SU-DHL-6 (cell line): ENCODE measurements around the gene TRAPPC5.

Experiments
- H2AFZ ChIP-seq: fragments of 200-600 bp; sonication (generic); 2 replicates; pipeline ENCODE4 v1.6.1; 2014; ENCODE audit warnings: low read depth, mild to moderate bottlenecking, moderate library complexity, mixed read lengths, antibody characterized with exemption, low read length; ENCODE audit not compliant: severe bottlenecking
- H3F3A ChIP-seq: fragments of 200-600 bp; shearing (Covaris generic); 2 replicates; pipeline ENCODE4 v1.6.0; 2016; ENCODE audit warnings: antibody characterized with exemption, mild to moderate bottlenecking; ENCODE audit not compliant: insufficient read depth
- H3K27ac ChIP-seq: fragments of 200-600 bp; sonication (generic); 2 replicates; pipeline ENCODE4 v1.5.1; 2016; ENCODE audit warnings: low read depth, mild to moderate bottlenecking, low read length, moderate library complexity, mixed read lengths
- H3K27me3 ChIP-seq: fragments of 200-600 bp; sonication (generic), shearing (Covaris generic); 2 replicates; pipeline ENCODE4 v1.6.0; 2014; ENCODE audit warnings: mild to moderate bottlenecking, low read length
- H3K36me3 ChIP-seq: fragments of 200-600 bp; sonication (generic); 2 replicates; pipeline ENCODE4 v1.6.1; 2014; ENCODE audit warnings: mild to moderate bottlenecking, low read length, mixed read lengths
- H3K4me2 ChIP-seq: fragments of 300-600, 200-600 bp; shearing (Covaris generic), sonication (generic); 2 replicates; pipeline ENCODE4 v1.6.0; 2014; ENCODE audit warnings: low read length, low read depth, mild to moderate bottlenecking; ENCODE audit not compliant: poor library complexity, severe bottlenecking
- H3K4me3 ChIP-seq: fragments of 200-600 bp; sonication (generic); 2 replicates; pipeline ENCODE4 v1.5.1; 2014; ENCODE audit warnings: antibody characterized with exemption, low read length, mild to moderate bottlenecking, mixed read lengths; ENCODE audit not compliant: insufficient read depth, poor library complexity, severe bottlenecking
- H3K79me2 ChIP-seq: fragments of 200-600 bp; sonication (generic); 2 replicates; pipeline ENCODE4 v1.6.1; 2014; ENCODE audit warnings: mild to moderate bottlenecking, low read length, moderate library complexity; ENCODE audit not compliant: insufficient read depth
- H3K9ac ChIP-seq: fragments of 200-600 bp; sonication (generic); 2 replicates; pipeline ENCODE4 v1.7.0; 2014; ENCODE audit warnings: mild to moderate bottlenecking, low read length
- H3K9me2 ChIP-seq: fragments of 200-600 bp; sonication (generic); replicated peaks from 2 replicates; pipeline ENCODE4 v1.6.1; 2014; ENCODE audit warnings: low read length; ENCODE audit not compliant: insufficient read depth
- H3K9me3 ChIP-seq: fragments of 200-600 bp; sonication (generic); 2 replicates; pipeline ENCODE4 v1.6.1; 2014; ENCODE audit warnings: low read length, mixed read lengths; ENCODE audit not compliant: insufficient read depth
- H4K20me1 ChIP-seq: fragments of 200-600 bp; sonication (generic); 2 replicates; pipeline ENCODE4 v1.6.1; 2014; ENCODE audit warnings: low read depth, mild to moderate bottlenecking, antibody characterized with exemption, low read length, moderate library complexity, mixed read lengths
- EZH2phosphoT487 ChIP-seq: fragments of 200-600 bp; sonication (generic), shearing (Covaris generic); conservative IDR thresholded peaks from 2 replicates; pipeline ENCODE4 v1.6.1; 2018; ENCODE audit warnings: mild to moderate bottlenecking, antibody characterized with exemption, low read length, moderate library complexity, mixed read lengths
- TF ChIP-seq, protein P1 (sequence below): fragments of 200-600 bp; sonication (generic); IDR thresholded peaks from one replicate; pipeline ENCODE4 v1.5.1; 2017; ENCODE audit warnings: antibody characterized with exemption, mild to moderate bottlenecking, low read length, moderate library complexity; ENCODE audit not compliant: insufficient read depth, poor library complexity, severe bottlenecking

The TRAPPC5 gene

DNA sequence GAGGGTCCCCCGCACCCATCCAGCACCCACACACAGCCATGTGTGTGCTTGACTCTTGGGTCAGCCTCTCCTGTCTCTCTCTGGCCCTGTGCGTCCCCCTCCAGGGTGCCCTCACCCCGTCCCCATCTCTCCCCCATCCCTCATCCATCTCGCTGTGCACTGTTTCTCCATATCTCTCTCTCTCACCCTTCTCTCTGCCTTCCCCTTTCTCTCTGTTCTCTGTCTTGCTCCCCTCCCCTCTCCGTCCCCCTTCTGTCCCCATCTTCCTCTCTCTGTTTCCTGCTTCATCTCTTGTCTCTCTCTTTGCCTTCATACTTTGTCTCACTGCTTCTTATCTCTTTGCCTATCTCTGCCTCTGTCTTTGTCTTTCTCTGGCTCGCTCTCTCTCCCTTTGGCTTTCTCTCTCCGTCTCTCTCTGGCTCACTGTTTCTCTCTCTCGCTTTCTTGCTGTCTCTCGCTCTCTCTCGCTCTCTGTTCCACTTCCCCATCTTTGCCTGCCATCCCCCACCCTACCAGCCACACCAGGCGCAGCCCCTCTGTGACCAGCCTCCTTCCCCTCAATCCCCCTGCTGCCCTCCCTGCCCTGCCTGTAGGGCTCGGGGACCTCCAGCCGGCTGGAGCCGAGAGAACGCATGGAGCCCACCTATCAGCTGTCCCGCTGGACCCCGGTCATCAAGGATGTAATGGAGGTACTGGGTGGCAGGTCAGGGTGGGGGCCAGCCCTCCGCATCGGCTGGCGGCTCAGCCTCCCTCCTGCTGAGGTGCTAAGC is 34.8 kb upstream of the TRAPPC5 start:
- TF ChIP-seq EZH2phosphoT487 = no peak
- TF ChIP-seq, protein P1, sequence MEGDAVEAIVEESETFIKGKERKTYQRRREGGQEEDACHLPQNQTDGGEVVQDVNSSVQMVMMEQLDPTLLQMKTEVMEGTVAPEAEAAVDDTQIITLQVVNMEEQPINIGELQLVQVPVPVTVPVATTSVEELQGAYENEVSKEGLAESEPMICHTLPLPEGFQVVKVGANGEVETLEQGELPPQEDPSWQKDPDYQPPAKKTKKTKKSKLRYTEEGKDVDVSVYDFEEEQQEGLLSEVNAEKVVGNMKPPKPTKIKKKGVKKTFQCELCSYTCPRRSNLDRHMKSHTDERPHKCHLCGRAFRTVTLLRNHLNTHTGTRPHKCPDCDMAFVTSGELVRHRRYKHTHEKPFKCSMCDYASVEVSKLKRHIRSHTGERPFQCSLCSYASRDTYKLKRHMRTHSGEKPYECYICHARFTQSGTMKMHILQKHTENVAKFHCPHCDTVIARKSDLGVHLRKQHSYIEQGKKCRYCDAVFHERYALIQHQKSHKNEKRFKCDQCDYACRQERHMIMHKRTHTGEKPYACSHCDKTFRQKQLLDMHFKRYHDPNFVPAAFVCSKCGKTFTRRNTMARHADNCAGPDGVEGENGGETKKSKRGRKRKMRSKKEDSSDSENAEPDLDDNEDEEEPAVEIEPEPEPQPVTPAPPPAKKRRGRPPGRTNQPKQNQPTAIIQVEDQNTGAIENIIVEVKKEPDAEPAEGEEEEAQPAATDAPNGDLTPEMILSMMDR = no peak
- no peaks in the 10 kb centered on the region for H3K36me3 ChIP-seq
- no peaks in the 10 kb centered on the region for H3K27me3 ChIP-seq
- no peak overlapping the region for H3K27ac ChIP-seq
- no peak overlapping the region for H3K4me3 ChIP-seq
- no peaks in the 10 kb centered on the region for H3K9me3 ChIP-seq
- H3K9ac ChIP-seq = no peak overlapping the region
- no peaks in the 10 kb centered on the region for H3K9me2 ChIP-seq
- H3K4me2 ChIP-seq = no peak overlapping the region
- H4K20me1 ChIP-seq = no peaks in the 10 kb centered on the region
- H3K79me2 ChIP-seq = no peaks in the 10 kb centered on the region
- no peaks in the 10 kb centered on the region for H3F3A ChIP-seq
- H2AFZ ChIP-seq = no peak overlapping the region

DNA sequence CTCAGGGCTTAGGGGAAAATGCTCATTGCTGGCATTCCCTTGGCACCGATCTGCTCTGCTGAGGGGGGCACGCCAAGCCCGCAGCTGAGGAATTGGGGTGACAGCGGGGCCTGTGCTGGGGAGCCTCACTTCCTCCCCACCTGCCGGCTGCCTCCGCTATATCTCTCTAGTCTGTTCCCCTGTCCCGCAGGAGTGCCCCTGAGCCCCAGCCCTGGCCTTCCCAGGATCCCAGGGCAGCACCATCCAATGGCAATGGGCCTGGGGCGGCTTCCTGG is 34.3 kb upstream of the TRAPPC5 start:
- no peak overlapping the region for H2AFZ ChIP-seq
- no peak for TF ChIP-seq EZH2phosphoT487
- TF ChIP-seq, protein P1 = no peak
- H3K9ac ChIP-seq = no peak overlapping the region
- H3K4me3 ChIP-seq = no peak overlapping the region
- H3F3A ChIP-seq = no peaks in the 10 kb centered on the region
- H3K36me3 ChIP-seq = no peaks in the 10 kb centered on the region
- no peaks in the 10 kb centered on the region for H3K79me2 ChIP-seq
- no peak overlapping the region for H3K4me2 ChIP-seq
- H3K9me3 ChIP-seq = no peaks in the 10 kb centered on the region
- no peaks in the 10 kb centered on the region for H3K27me3 ChIP-seq
- H4K20me1 ChIP-seq = no peaks in the 10 kb centered on the region
- no peaks in the 10 kb centered on the region for H3K9me2 ChIP-seq
- no peak overlapping the region for H3K27ac ChIP-seq

DNA sequence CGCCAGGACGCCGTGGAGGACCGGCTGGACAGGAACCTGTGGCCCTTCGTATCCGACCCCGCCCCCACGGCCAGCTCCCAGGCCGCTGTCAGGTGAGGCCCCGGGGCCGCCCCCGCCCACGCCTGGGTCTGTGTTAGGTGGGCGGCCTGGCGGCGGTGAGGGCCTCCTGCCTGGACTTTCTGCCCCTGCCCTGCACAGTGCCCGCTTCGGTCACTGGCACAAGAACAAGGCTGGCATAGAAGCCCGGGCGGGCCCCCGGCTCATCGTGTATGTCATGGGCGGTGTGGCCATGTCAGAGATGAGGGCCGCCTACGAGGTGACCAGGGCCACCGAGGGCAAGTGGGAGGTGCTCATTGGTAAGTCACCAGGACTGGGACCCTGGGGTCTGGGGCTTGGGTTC is 33.5 kb upstream of the TRAPPC5 start:
- Histone ChIP-seq H3K9ac (no peak overlapping the region), H3K27ac (no peak overlapping the region), H3K9me3 (no peaks in the 10 kb centered on the region), H3K4me3 (no peak overlapping the region), H3K4me2 (no peak overlapping the region), H3K27me3 (no peaks in the 10 kb centered on the region), H4K20me1 (no peaks in the 10 kb centered on the region), H3F3A (no peaks in the 10 kb centered on the region), H2AFZ (no peak overlapping the region), H3K36me3 (no peaks in the 10 kb centered on the region), H3K79me2 (no peaks in the 10 kb centered on the region), H3K9me2 (no peaks in the 10 kb centered on the region)
- TF ChIP-seq, protein P1 = no peak
- TF ChIP-seq EZH2phosphoT487 = no peak
